Hepatocyte (in vitro differentiated cells): Measurements from ENCODE around the gene ANO7.

Source experiments
- CTCF ChIP-seq: fragments of 200-600 bp; sonication (generic); IDR thresholded peaks from 2 replicates; pipeline ENCODE4 v1.5.1; 2016; ENCODE audit warnings: antibody characterized with exemption, mild to moderate bottlenecking; ENCODE audit not compliant: poor library complexity
- EZH2 ChIP-seq: fragments of 200-600 bp; sonication (generic); IDR thresholded peaks from 2 replicates; pipeline ENCODE4 v1.6.1; 2016; ENCODE audit warnings: antibody characterized with exemption, mild to moderate bottlenecking, borderline replicate concordance
- EZH2phosphoT487 ChIP-seq: fragments of 200-600 bp; sonication (generic); IDR thresholded peaks from one replicate; pipeline ENCODE4 v1.6.1; 2018; ENCODE audit warnings: antibody characterized with exemption, mild to moderate bottlenecking, low read depth, moderate library complexity; ENCODE audit not compliant: unreplicated experiment, severe bottlenecking

GRCh38 chr2:241142063-241142462, 46.4 kb upstream of the ANO7 start:
- TF ChIP-seq CTCF = no peak
- no peak for TF ChIP-seq EZH2
- TF ChIP-seq EZH2phosphoT487 = no peak
